ENCODE results near the gene SEMA4A. TPM values are rescaled to one million over a fixed set of nuclear protein-coding genes. Genes with fewer than 3 reads are reported as not detected.
A peak's percentile ranks its signal among the peaks of the same experiment; 100 is the strongest.
"Not testable (repeated sequence)": the region's sequence is repeated elsewhere in the genome, so short reads cannot be mapped to it uniquely, and the experiment has no call there.

Gene SEMA4A
- total RNA-seq, 4 donors from 2014 or later, result 1.7 to 4.1 (median 2.6) TPM

DNA sequence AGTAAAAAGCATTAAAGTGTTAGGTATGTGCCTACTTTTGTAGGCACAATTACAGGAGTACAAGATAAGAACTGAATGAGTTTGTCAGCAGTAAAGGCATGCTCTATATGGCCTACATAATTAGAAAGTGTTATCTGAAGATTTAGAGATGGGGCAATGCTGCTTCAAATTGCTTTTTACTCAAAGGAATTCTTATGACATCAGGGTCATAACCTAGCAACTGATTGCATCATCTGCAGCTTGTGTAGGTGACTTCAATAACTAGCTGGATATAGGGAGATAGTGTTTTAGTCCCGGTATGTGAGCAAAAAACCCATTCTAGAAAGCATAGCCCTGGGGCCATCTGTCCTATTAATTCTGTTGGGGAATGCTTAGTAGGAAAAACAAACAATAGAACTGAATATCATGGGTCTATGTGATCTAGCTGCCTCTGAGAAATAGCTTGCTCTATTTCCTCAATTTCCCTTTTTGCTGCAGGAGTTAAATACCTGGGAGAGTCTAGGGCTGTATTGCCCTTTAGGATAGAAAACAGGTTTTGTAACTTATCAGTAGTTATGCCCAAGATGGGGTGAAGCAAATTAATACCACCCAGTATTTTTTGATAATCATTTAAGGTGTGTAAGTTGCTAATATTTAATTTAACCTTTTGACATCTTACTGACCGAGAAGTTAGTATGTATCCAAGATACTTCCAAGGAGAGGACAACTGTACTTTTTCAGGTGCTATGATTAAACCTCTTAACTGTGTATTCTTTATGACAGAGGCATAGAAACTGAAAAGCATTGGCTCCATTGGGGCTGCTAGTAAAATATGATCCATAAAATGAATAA is 33.2 kb downstream of the SEMA4A start:
- DNase-seq (ENCODE audit: extremely low spot score); H3K27me3 ChIP-seq; H3K4me3 ChIP-seq; H3K36me3 ChIP-seq; H3K9me3 ChIP-seq; H3K4me1 ChIP-seq; H3K27ac ChIP-seq (replicated peaks in 1 of 4); intact Hi-C loops (cut with DNase I): not testable (repeated sequence)
- WGBS, result 82% methylated on average over 2 of the region's 2 CpGs

DNA sequence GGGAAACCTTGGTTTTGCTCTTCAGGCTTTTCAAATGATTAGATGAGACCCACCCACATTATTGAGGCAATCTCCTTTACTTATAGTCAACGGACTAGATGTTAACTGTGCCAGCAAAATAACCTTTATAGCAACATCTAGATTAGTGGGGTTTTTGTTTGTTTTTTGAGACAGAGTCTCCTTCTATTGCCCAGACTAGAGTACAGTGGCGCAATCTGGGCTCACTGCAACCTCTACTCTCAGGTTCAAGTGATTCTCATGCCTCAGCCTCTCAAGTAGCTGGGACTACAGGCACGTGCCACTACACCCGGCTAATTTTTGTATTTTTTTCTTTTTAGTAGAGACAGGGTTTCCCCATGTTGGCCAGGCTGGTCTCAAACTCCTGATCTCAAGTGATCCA is 36.9 kb downstream of the SEMA4A start:
- H3K4me3 ChIP-seq; H3K27ac ChIP-seq (replicated peaks in 1 of 4); H3K9me3 ChIP-seq; H3K36me3 ChIP-seq; H3K27me3 ChIP-seq; intact Hi-C loops (cut with DNase I); DNase-seq (ENCODE audit: extremely low spot score): not testable (repeated sequence)
- peaks cover 14 to 20% (median 17%) of the 10 kb centered on the region in 4 donors for H3K4me1 ChIP-seq
- 88% methylated on average over 4 of the region's 4 CpGs for WGBS

DNA sequence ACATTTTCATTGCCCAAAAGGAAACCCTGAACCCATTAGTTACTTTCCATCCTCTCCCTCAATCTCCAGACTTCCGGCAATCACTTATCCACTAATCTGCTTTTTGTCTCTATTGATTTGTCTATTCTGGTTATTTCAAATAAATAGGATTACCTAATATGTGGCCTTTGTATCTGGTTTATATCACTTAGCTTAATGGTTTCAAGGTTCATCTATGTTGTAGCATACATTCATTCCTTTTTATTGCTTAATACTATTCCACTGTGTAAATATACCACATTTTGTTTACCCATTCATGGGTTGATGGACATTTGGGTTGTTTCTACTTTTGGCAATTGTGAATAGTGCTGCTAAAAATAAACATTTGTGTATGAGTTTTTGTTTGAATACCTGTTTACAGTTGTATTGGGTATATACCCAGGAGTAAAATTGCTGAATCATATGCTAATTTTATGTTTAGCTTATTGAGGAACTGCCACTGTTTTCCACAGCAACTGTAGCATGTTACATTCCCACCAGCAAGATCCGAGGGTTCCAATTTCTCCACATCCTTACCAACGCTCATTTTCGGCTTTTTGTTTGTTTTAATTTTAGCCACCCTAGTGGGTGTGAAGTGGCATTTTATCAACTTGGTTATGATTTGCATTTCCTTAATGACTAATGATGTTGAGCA is 38.0 kb downstream of the SEMA4A start:
- Histone ChIP-seq H3K4me3 (no peak overlapping the region), H3K4me1 (peaks cover 15 to 31% (median 29%) of the 10 kb centered on the region in 4 donors), H3K36me3 (peaks cover 0 to 7% (median 5%) of the 10 kb centered on the region in 4 donors), H3K27ac (replicated peaks in 1 of 4) (no peak overlapping the region), H3K27me3 (no peaks in the 10 kb centered on the region), H3K9me3 (no peaks in the 10 kb centered on the region)
- whole genome bisulfite sequencing, result 72% methylated on average over 4 of the region's 4 CpGs
- no peak for DNase-seq (ENCODE audit: extremely low spot score)
- TF ChIP-seq, protein P1, sequence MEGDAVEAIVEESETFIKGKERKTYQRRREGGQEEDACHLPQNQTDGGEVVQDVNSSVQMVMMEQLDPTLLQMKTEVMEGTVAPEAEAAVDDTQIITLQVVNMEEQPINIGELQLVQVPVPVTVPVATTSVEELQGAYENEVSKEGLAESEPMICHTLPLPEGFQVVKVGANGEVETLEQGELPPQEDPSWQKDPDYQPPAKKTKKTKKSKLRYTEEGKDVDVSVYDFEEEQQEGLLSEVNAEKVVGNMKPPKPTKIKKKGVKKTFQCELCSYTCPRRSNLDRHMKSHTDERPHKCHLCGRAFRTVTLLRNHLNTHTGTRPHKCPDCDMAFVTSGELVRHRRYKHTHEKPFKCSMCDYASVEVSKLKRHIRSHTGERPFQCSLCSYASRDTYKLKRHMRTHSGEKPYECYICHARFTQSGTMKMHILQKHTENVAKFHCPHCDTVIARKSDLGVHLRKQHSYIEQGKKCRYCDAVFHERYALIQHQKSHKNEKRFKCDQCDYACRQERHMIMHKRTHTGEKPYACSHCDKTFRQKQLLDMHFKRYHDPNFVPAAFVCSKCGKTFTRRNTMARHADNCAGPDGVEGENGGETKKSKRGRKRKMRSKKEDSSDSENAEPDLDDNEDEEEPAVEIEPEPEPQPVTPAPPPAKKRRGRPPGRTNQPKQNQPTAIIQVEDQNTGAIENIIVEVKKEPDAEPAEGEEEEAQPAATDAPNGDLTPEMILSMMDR (IDR thresholded peaks at IDR 0.05), result no peak
- no peak for TF ChIP-seq POLR2A (IDR thresholded peaks at IDR 0.05; ENCODE audit: low read depth)
- TF ChIP-seq EP300 (IDR thresholded peaks at IDR 0.05), result no peak
- no peak for TF ChIP-seq POLR2AphosphoS5 (IDR thresholded peaks at IDR 0.05)
- intact Hi-C loops (cut with DNase I), result no loop called here

DNA sequence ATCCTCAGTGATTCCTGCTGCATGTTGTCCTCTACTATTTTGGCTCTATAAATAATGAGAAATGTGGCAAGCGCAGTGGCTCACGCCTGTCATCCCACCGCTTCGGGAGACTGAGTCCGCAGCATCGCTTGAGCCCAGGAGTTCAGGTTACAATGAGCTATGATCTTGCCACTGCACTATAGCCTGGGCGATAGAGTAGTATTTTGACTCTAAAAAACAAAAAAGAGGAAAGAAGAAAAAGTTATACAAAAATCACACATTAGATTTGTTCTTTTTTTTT is 39.8 kb downstream of the SEMA4A start:
- no peaks in the 10 kb centered on the region for H3K27me3 ChIP-seq
- peak overlapping the region; percentile 80 to 96 (median 86) for H3K4me3 ChIP-seq
- H3K36me3 ChIP-seq, result peaks cover 0 to 15% (median 7%) of the 10 kb centered on the region in 4 donors
- H3K9me3 ChIP-seq, result no peaks in the 10 kb centered on the region
- TF ChIP-seq POLR2A (IDR thresholded peaks at IDR 0.05; ENCODE audit: low read depth), result no peak
- TF ChIP-seq, protein P1 (IDR thresholded peaks at IDR 0.05), result no peak
- no peak for TF ChIP-seq EP300 (IDR thresholded peaks at IDR 0.05)
- no peak for TF ChIP-seq POLR2AphosphoS5 (IDR thresholded peaks at IDR 0.05)
- peaks cover 23 to 43% (median 37%) of the 10 kb centered on the region in 4 donors for H3K4me1 ChIP-seq
- H3K27ac ChIP-seq (replicated peaks in 1 of 4), result peak overlapping the region; percentile 78 to 91 (median 80)
- intact Hi-C loops (cut with DNase I), result no loop called here
- 81% methylated on average over 7 of the region's 7 CpGs for WGBS
- DNase-seq (ENCODE audit: extremely low spot score), result no peak

DNA sequence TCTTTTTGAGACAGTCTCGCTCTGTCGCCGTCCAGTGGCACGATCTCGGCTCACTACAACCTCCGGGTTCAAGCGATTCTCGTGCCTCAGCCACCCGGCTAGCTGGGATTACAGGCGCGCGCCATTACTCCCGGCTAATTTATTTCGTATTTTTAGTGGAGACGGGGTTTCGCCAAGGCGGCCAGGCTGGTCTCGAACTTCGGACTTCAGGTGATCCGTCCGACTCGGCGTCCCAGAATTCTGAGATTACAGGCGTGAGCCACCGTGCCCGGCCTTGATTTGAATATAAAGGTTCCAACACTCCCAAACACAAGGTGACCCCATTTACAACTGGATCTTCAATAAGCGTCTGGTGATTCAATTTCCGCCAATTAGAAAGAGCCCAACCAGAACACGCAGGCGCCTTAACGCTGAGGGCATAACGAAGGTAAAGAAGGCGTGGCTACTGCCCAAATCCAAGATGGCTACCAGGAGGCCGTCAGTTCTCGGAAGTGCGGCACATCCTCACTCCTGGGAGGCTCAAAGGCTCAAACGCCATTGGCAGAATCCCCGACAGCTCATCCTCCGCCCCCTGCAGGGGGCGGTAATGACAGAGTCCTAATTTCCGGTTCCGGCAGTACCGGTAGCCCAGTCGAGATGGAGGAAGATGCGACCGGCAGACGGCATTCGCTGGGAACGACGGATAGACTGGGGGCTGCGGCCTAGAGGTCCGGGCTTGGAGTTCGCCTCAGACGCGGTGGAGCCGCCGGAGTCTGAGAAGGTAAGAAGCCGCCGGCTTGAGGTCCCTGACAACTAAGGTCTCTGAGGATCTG is 40.3 kb downstream of the SEMA4A start, which contains the start of gene SLC25A44:
SLC25A44 (plus strand) TSS at position 617 of the 812 bp plus-strand sequence. CDS start 5,744 bp downstream, outside the sequence.
- TF ChIP-seq, protein P1 (IDR thresholded peaks at IDR 0.05), result peak; percentile 36 to 61 (median 47)
- TF ChIP-seq POLR2AphosphoS5 (IDR thresholded peaks at IDR 0.05) (peak; percentile 91 to 93), EP300 (IDR thresholded peaks at IDR 0.05) (no peak), POLR2A (IDR thresholded peaks at IDR 0.05; ENCODE audit: low read depth) (peak; percentile 44)
- WGBS, result 4% methylated on average over 41 of the region's 59 CpGs
- Histone ChIP-seq H3K9me3 (no peaks in the 10 kb centered on the region), H3K36me3 (peaks cover under 1 to 15% (median 7%) of the 10 kb centered on the region in 4 donors), H3K4me1 (peaks cover 23 to 43% (median 37%) of the 10 kb centered on the region in 4 donors), H3K27me3 (no peaks in the 10 kb centered on the region), H3K4me3 (peak within 1 kb of the TSS; percentile 80 to 96 (median 86)), H3K27ac (replicated peaks in 1 of 4) (peak within 1 kb of the TSS; percentile 79 to 91 (median 84))
- peak; percentile 99 for DNase-seq (ENCODE audit: extremely low spot score)
- intact Hi-C loops (cut with DNase I), result no loop called here
